K562 (cell line): ENCODE measurements around the gene KIRREL1. TPM values are rescaled to one million over a fixed set of nuclear protein-coding genes. Genes with fewer than 3 reads are reported as not detected.

Experiments
- ATAC-seq: fragments of 200-7000 bp; cut with Tn5 transposase; 3 replicates; pipeline ENCODE4 v1.9.1; 2020; ENCODE audit warnings: moderate library complexity
- BruUV-seq: library from RNA; stranded (reverse); fragments of 400-500 nt; replicated peaks from 2 replicates; lab custom pipeline; 2021; lab: Mats Ljungman, UMichigan
- CTCF ChIA-PET: fragments of 300-600 bp; formaldehyde crosslinking; extraction: SDS; loops from one replicate; lab custom pipeline; 2021; ENCODE audit warnings: low intra/inter-chr PET ratio; lab: Yijun Ruan, JAX
- POLR2A ChIA-PET: fragments of 300-600, 350-650 bp; sonication (Branson Sonifier 250); formaldehyde crosslinking; extraction: SDS; loops from one replicate; lab custom pipeline; 2021; ENCODE audit warnings: antibody characterized with exemption, inconsistent platforms; lab: Yijun Ruan, JAX
- DNase-seq, 4 experiments: peaks; one replicate each; pipeline versions ENCODE4 v3.0.0 to v3.0.0-alpha.2; 2011 to 2018; ENCODE audit warnings: low spot score in 3 of 4, mixed read lengths in 3 of 4; ENCODE audit errors: extremely low read depth in 1 of 4
- FAIRE-seq: peaks from 2 replicates; lab custom pipeline; 2011; peaks lifted over from hg19 to GRCh38; lab: Jason Lieb, UNC
- H2AFZ ChIP-seq: 2 replicates; pipeline ENCODE4 v1.6.0; 2011; ENCODE audit warnings: low read depth, low read length, control low read depth, inconsistent platforms
- H3K27ac ChIP-seq: fragments of 200-600 bp; 3 replicates; pipeline ENCODE4 v1.8.0; 2011; ENCODE audit warnings: low read depth, mild to moderate bottlenecking, control low read depth, inconsistent platforms, low read length, moderate library complexity, mixed read lengths; ENCODE audit errors: extremely low read depth
- H3K27me3 ChIP-seq, 2 experiments: fragments of 300-600 bp in 1 of 2; 2 replicates in 1 of 2; 3 replicates in 1 of 2; pipeline versions ENCODE4 v1.6.0 to v1.8.0; 2011; ENCODE audit warnings: inconsistent platforms in 2 of 2, low read length in 2 of 2, mild to moderate bottlenecking in 1 of 2, mixed read lengths in 1 of 2, moderate library complexity in 1 of 2; ENCODE audit not compliant: control insufficient read depth in 2 of 2, insufficient read depth in 2 of 2
- H3K36me3 ChIP-seq: fragments of 300-600 bp; 3 replicates; pipeline ENCODE4 v1.8.0; 2011; ENCODE audit warnings: mild to moderate bottlenecking, low read length, inconsistent platforms; ENCODE audit not compliant: control insufficient read depth, insufficient read depth
- H3K4me1 ChIP-seq, 2 experiments: fragments of 200-600 bp in 1 of 2; replicated peaks in 1 of 2; 2 replicates in 1 of 2; 3 replicates in 1 of 2; pipeline versions ENCODE4 v1.5.1 to v1.8.0; 2011; ENCODE audit warnings: inconsistent platforms in 2 of 2, low read length in 2 of 2, mild to moderate bottlenecking in 1 of 2, mixed read lengths in 1 of 2, moderate library complexity in 1 of 2; ENCODE audit not compliant: control insufficient read depth in 2 of 2, insufficient read depth in 2 of 2
- H3K4me2 ChIP-seq: 2 replicates; pipeline ENCODE4 v1.6.1; 2011; ENCODE audit warnings: low read length, control low read depth, inconsistent platforms, mixed read lengths; ENCODE audit not compliant: insufficient read depth
- H3K4me3 ChIP-seq: fragments of 200-600 bp; sonication (generic), shearing (Covaris generic); 2 replicates; pipeline ENCODE4 v1.5.1; 2016; ENCODE audit warnings: control low read depth, inconsistent platforms
- H3K79me2 ChIP-seq: fragments of 200-600 bp; 3 replicates; pipeline ENCODE4 v1.8.0; 2011; ENCODE audit warnings: low read length, inconsistent platforms; ENCODE audit not compliant: control insufficient read depth, insufficient read depth
- H3K9ac ChIP-seq, 2 experiments: 2 replicates each; pipeline versions ENCODE4 v1.6.0 to v1.6.1; 2011; ENCODE audit warnings: low read depth in 2 of 2, low read length in 2 of 2, control low read depth in 1 of 2, inconsistent platforms in 1 of 2, mild to moderate bottlenecking in 1 of 2, mixed read lengths in 1 of 2; ENCODE audit not compliant: insufficient read depth in 1 of 2
- H3K9me1 ChIP-seq: one replicate; pipeline ENCODE4 v1.6.0; 2011; ENCODE audit warnings: inconsistent platforms, mild to moderate bottlenecking, low read length, moderate library complexity; ENCODE audit not compliant: control insufficient read depth, insufficient read depth
- H3K9me3 ChIP-seq: replicated peaks from 2 replicates; pipeline ENCODE4 v1.5.1; 2011; ENCODE audit warnings: low read depth, low read length, inconsistent platforms; ENCODE audit not compliant: control insufficient read depth, insufficient read depth
- H4K20me1 ChIP-seq: replicated peaks from 2 replicates; pipeline ENCODE4 v1.6.1; 2011; ENCODE audit warnings: low read length, inconsistent platforms, mixed read lengths; ENCODE audit not compliant: control insufficient read depth, insufficient read depth
- AFF1 ChIP-seq, 2 experiments: fragments of 450-650 bp; IDR thresholded peaks; 2 replicates each; pipeline ENCODE4 v1.6.1; 2018; ENCODE audit warnings: mild to moderate bottlenecking in 2 of 2, low read depth in 1 of 2; ENCODE audit not compliant: partially characterized antibody in 2 of 2
- CREB1 ChIP-seq, 2 experiments: sonication (generic) in 1 of 2; formaldehyde crosslinking in 1 of 2; IDR thresholded peaks; 2 replicates each; pipeline versions ENCODE4 v1.6.1 to v1.8.0; 2012 to 2022; ENCODE audit warnings: inconsistent platforms in 1 of 2, mild to moderate bottlenecking in 1 of 2, missing genetic modification reagents in 1 of 2, moderate library complexity in 1 of 2
- DPF2 ChIP-seq: fragments of 450-650 bp; IDR thresholded peaks from 2 replicates; pipeline ENCODE4 v1.6.1; 2016
- E2F5 ChIP-seq: sonication (generic); formaldehyde crosslinking; IDR thresholded peaks from 2 replicates; pipeline ENCODE4 v1.8.0; 2022; ENCODE audit warnings: mild to moderate bottlenecking, missing genetic modification reagents
- FOXM1 ChIP-seq, 2 experiments: fragments of 450-650 bp in 1 of 2; sonication (generic) in 1 of 2; formaldehyde crosslinking in 1 of 2; IDR thresholded peaks; 2 replicates each; pipeline versions ENCODE4 v1.6.1 to v1.9.0; 2017 to 2022; ENCODE audit warnings: low read depth in 2 of 2, mild to moderate bottlenecking in 2 of 2, missing genetic modification reagents in 1 of 2, moderate library complexity in 1 of 2
- MXI1 ChIP-seq: IDR thresholded peaks from 2 replicates; pipeline ENCODE4 v1.6.1; 2011; ENCODE audit warnings: low read depth, mild to moderate bottlenecking, improper control_type of control experiment, low read length
- PTTG1 ChIP-seq: fragments of 450-650 bp; IDR thresholded peaks from 2 replicates; pipeline ENCODE4 v1.6.1; 2016; ENCODE audit warnings: low read depth, mild to moderate bottlenecking, missing genetic modification characterization, missing compliant biosample characterization
- SAFB ChIP-seq: fragments of 200-400 bp; formaldehyde crosslinking; IDR thresholded peaks from 2 replicates; pipeline ENCODE4 v1.6.1; 2017; ENCODE audit warnings: low read depth, low read length, borderline replicate concordance
- SRSF1 ChIP-seq: fragments of 200-400 bp; formaldehyde crosslinking; IDR thresholded peaks from 2 replicates; pipeline ENCODE4 v1.6.1; 2017; ENCODE audit warnings: mild to moderate bottlenecking, low read depth, low read length, moderate library complexity
- TBL1XR1 ChIP-seq, 2 experiments: IDR thresholded peaks; 2 replicates each; pipeline ENCODE4 v1.6.1; 2012; ENCODE audit warnings: improper control_type of control experiment in 2 of 2, low read length in 2 of 2, mild to moderate bottlenecking in 1 of 2
- ZMIZ1 ChIP-seq, 2 experiments: fragments of 150-350 bp in 1 of 2; IDR thresholded peaks; 2 replicates each; pipeline ENCODE4 v1.6.1; 2012 to 2016; ENCODE audit warnings: low read depth in 2 of 2, low read length in 2 of 2, mild to moderate bottlenecking in 1 of 2, moderate library complexity in 1 of 2
- WGBS: fragments of 100-300 bp; shearing (Covaris generic); methylation state at CpG from one replicate; pipeline ENCODE4 v1.1.6; 2016; ENCODE audit warnings: low coverage, mixed read lengths; ENCODE audit not compliant: insufficient coverage; ENCODE audit errors: missing lambda C conversion rate; 5-methylcytosine and 5-hydroxymethylcytosine counted together
- in situ Hi-C: fragments of 300-500 bp; cut with MboI; formaldehyde crosslinking; loops from 4 replicates; pipeline ENCODE4 v1.15.0; 2018; ENCODE audit warnings: inconsistent platforms, mixed read lengths
- intact Hi-C: fragments of 100-400 bp; cut with micrococcal nuclease; formaldehyde crosslinking; loops from 2 replicates; pipeline ENCODE4 v1.14.2; 2022
- polyA plus RNA-seq, 8 experiments: library from polyadenylated mRNA; depleted of rRNA in 4 of 8; stranded (reverse) in 5 of 8; unstranded in 3 of 8; fragments of >200 nt; fragmentation: Nextera tagmentation in 2 of 8; fragmentation: Illumina TruSeq in 1 of 8; extraction: Ambion mirVana in 2 of 8; extraction: Trizol in 1 of 8; gene quantifications; 2 replicates each; pipeline versions ENCODE4 v1.2.1 to v1.2.3, GENCODE V29; 2011 to 2014; ENCODE audit warnings: inconsistent platforms in 1 of 8, missing spikeins in 1 of 8
- total RNA-seq, 7 experiments: library from RNA; depleted of rRNA in 6 of 7; stranded (reverse); fragments of >200 nt in 6 of 7; fragmentation: Illumina TruSeq in 2 of 7; extraction: Trizol in 2 of 7; gene quantifications; 2 replicates each; pipeline versions ENCODE4 v1.2.1 to v1.2.3, GENCODE V29; 2011 to 2021; ENCODE audit warnings: low replicate concordance in 1 of 7

The KIRREL1 gene
- total and polyA plus RNA-seq, 9 of the 15 experiments (the other 6 are each of a cell fraction or from before 2014, with no cell fraction given), result under 0.01 to 0.22 (median 0.03) TPM; not detected in 3

GRCh38 chr1:157968508-157968907 is 24.9 kb upstream of the KIRREL1 start (continued):
- TF ChIP-seq AFF1 (IDR thresholded peaks at IDR 0.05; ENCODE audit: low read depth in 1 of 2, partially characterized antibody in 2 of 2) (no peak), PTTG1 (no peak)
- TF ChIP-seq, all 486 proteins: peak for 0

- Histone ChIP-seq H3K4me3 (no peak overlapping the region), H3K36me3 (no peaks in the 10 kb centered on the region), H3K4me2 (no peak overlapping the region), H2AFZ (no peak overlapping the region), H3K9ac (no peak overlapping the region), H3K27me3 (peaks cover 0 to 13% of the 10 kb centered on the region in 2 experiments; a peak in 1 of 5 replicates), H3K27ac (no peak overlapping the region), H3K79me2 (no peaks in the 10 kb centered on the region), H3K4me1 (no peaks in the 10 kb centered on the region), H3K9me1 (no peaks in the 10 kb centered on the region), H4K20me1 (no peaks in the 10 kb centered on the region), H3K9me3 (no peaks in the 10 kb centered on the region)
- ATAC-seq (no peak), DNase-seq (no peak), FAIRE-seq (no peak)
- POLR2A ChIA-PET, result interaction anchor here (1.0 kb wide), 1 partner anchor 9 kb away, joined by 4 read pairs; no protein-coding TSS in a partner anchor
- CTCF ChIA-PET, result interaction anchor here (1.3 kb wide), 1 partner anchor 156 kb away, joined by 6 read pairs; no protein-coding TSS in a partner anchor
- 0% methylated on average over 2 of the region's 2 CpGs for WGBS
- no TSS peak for BruUV-seq
- in situ Hi-C loops (no loop called here), intact Hi-C loops (loop anchor here (10.0 kb wide), 1 partner anchor 1106 kb away; the partner anchor contains the start of gene AIM2)
- TF ChIP-seq DPF2, result no peak
- TF ChIP-seq SAFB, result no peak
- TF ChIP-seq ZMIZ1 (IDR thresholded peaks at IDR 0.05; ENCODE audit: low read depth in 2 of 2, low read length in 2 of 2), result no peak
- TF ChIP-seq TBL1XR1 (IDR thresholded peaks at IDR 0.05; ENCODE audit: low read length in 2 of 2), result no peak
- TF ChIP-seq MXI1, result no peak
- no peak for TF ChIP-seq SRSF1
- no peak for TF ChIP-seq FOXM1 (IDR thresholded peaks at IDR 0.05; ENCODE audit: low read depth)
- TF ChIP-seq FOXM1 (CRISPR knock-in tag; IDR thresholded peaks at IDR 0.05; ENCODE audit: low read depth), result no peak
- TF ChIP-seq E2F5 (CRISPR knock-in tag), result no peak
- no peak for TF ChIP-seq CREB1 (IDR thresholded peaks at IDR 0.05)
- TF ChIP-seq CREB1 (CRISPR knock-in tag; IDR thresholded peaks at IDR 0.05), result no peak
These were observed 24.5 kb upstream of the KIRREL1 start for GRCh38 chr1:157968946-157969345.
